Caco-2 (cell line): Measurements from ENCODE around the gene TRMT2A. TPM values are rescaled to one million over a fixed set of nuclear protein-coding genes. Genes with fewer than 3 reads are reported as not detected.

Experiments used
- BruUV-seq: library from RNA; stranded (reverse); fragments of 400-500 nt; replicated peaks from 2 replicates; lab custom pipeline; 2021; lab: Mats Ljungman, UMichigan
- CTCF ChIA-PET: fragments of 300-600 bp; sonication (Branson Sonifier 250); formaldehyde crosslinking; loops from one replicate; lab custom pipeline; 2022; ENCODE audit warnings: antibody characterized with exemption; lab: Charles Lee
- POLR2A ChIA-PET: fragments of 300-600 bp; sonication (Branson Sonifier 250); formaldehyde crosslinking; loops from one replicate; lab custom pipeline; 2022; ENCODE audit warnings: antibody characterized with exemption; lab: Charles Lee
- DNase-seq, 2 experiments: peaks; one replicate each; pipeline versions ENCODE4 v3.0.0 to v3.0.0-alpha.2; 2020 to 2022
- H3K27me3 ChIP-seq: replicated peaks from 2 replicates; pipeline ENCODE4 v1.6.0; 2011; ENCODE audit warnings: low read length; ENCODE audit not compliant: control insufficient read depth, insufficient read depth
- H3K36me3 ChIP-seq: 2 replicates; pipeline ENCODE4 v1.5.1; 2011; ENCODE audit warnings: low read length; ENCODE audit not compliant: control insufficient read depth, insufficient read depth
- H3K4me1 ChIP-seq: fragments of 250-450 bp; sonication (Bioruptor Pico); 2 replicates; pipeline ENCODE4 v1.5.1; 2020; ENCODE audit warnings: mild to moderate bottlenecking
- H3K4me3 ChIP-seq: 2 replicates; pipeline ENCODE4 v1.5.1; 2011; ENCODE audit warnings: low read depth, mild to moderate bottlenecking, control low read depth, low read length
- H3K9me3 ChIP-seq: fragments of 250-450 bp; sonication (Bioruptor Pico); 2 replicates; pipeline ENCODE4 v1.5.1; 2020; ENCODE audit warnings: mild to moderate bottlenecking, moderate library complexity
- H3K27ac Mint-ChIP-seq: one replicate; pipeline ENCODE4 v1.8.0; 2022; ENCODE audit warnings: mixed read lengths; ENCODE audit not compliant: unreplicated experiment
- H3K27me3 Mint-ChIP-seq: one replicate; pipeline ENCODE4 v1.8.0; 2022; ENCODE audit warnings: mixed read lengths; ENCODE audit not compliant: insufficient read depth, unreplicated experiment
- H3K36me3 Mint-ChIP-seq: one replicate; pipeline ENCODE4 v1.8.0; 2022; ENCODE audit warnings: mild to moderate bottlenecking, mixed read lengths; ENCODE audit not compliant: insufficient read depth, unreplicated experiment
- H3K4me1 Mint-ChIP-seq: one replicate; pipeline ENCODE4 v1.8.0; 2022; ENCODE audit warnings: low read depth, mixed read lengths; ENCODE audit not compliant: unreplicated experiment
- H3K4me3 Mint-ChIP-seq: one replicate; pipeline ENCODE4 v1.8.0; 2022; ENCODE audit warnings: mild to moderate bottlenecking, moderate library complexity, mixed read lengths; ENCODE audit not compliant: unreplicated experiment
- H3K9me3 Mint-ChIP-seq: one replicate; pipeline ENCODE4 v1.8.0; 2022; ENCODE audit warnings: mixed read lengths; ENCODE audit not compliant: unreplicated experiment
- CTCF ChIP-seq, 2 experiments: fragments of 200-600 bp in 1 of 2; IDR thresholded peaks; 1 replicate in 1 of 2; 2 replicates in 1 of 2; pipeline versions ENCODE4 v1.5.1 to v1.8.0; 2011 to 2022; ENCODE audit warnings: antibody characterized with exemption in 1 of 2, control low read depth in 1 of 2, inconsistent platforms in 1 of 2, low read depth in 1 of 2, low read length in 1 of 2, mild to moderate bottlenecking in 1 of 2, moderate library complexity in 1 of 2; ENCODE audit not compliant: insufficient read depth in 1 of 2, severe bottlenecking in 1 of 2, unreplicated experiment in 1 of 2
- intact Hi-C: fragments of 100-400 bp; cut with micrococcal nuclease; formaldehyde crosslinking; loops from one replicate; pipeline ENCODE4 v1.10.0; 2022; ENCODE audit not compliant: unreplicated experiment
- total RNA-seq: library from RNA; stranded (reverse); gene quantifications from 2 replicates; pipeline ENCODE4 v1.2.3, GENCODE V29; 2022

Gene TRMT2A
- total RNA-seq, 1 experiment from 2014 or later = 41.1 TPM

- no peaks in the 10 kb centered on the region for H3K9me3 ChIP-seq
Observed at GRCh38 chr22:20105456-20106204, 11.4 kb downstream of the TRMT2A start.

DNA sequence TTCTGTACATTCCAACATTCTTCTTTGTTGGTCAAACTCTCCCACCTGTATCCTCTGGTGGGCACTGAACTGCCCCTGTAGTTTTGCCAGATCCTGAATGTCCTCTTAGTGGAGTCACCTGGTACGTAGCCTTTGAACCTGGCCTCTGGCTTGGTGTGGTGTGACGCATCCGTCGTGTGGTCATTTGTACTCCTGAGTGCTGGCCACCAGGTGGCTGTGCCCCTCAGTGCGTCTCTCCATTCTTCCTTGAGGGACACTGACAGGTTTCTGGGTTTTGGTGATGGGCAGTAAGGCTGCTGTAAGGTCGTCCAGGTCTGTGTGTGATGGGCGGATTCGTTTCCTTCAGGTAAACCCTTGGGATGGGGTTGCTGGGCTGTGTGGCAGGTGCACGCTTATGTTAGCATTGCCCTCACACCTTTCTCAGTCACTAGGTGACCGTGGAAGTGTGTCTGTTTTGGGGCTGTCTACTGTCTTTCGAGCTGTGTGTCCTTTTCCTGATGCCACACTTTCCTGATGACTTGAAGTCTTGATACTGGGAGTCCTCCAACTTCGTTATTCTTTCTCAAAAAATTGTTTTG, 14.7 kb downstream of the TRMT2A start:
- H3K4me1 ChIP-seq = no peaks in the 10 kb centered on the region
- no peak for DNase-seq
- intact Hi-C loops = no loop called here
- H3K4me3 Mint-ChIP-seq = no peak overlapping the region
- H3K36me3 Mint-ChIP-seq = peaks cover 85% of the 10 kb centered on the region
- H3K4me3 ChIP-seq = no peak overlapping the region
- H3K27me3 ChIP-seq = no peaks in the 10 kb centered on the region
- no peaks in the 10 kb centered on the region for H3K9me3 ChIP-seq
- H3K36me3 ChIP-seq = peaks cover 16% of the 10 kb centered on the region
- no peaks in the 10 kb centered on the region for H3K9me3 Mint-ChIP-seq
- POLR2A ChIA-PET = no interaction called here
- H3K27me3 Mint-ChIP-seq = no peaks in the 10 kb centered on the region
- no TSS peak for BruUV-seq
- H3K27ac Mint-ChIP-seq = no peak overlapping the region
- no peaks in the 10 kb centered on the region for H3K4me1 Mint-ChIP-seq
- CTCF ChIA-PET = interaction anchor here (0.8 kb wide), 1 partner anchor 13 kb away, joined by 3 read pairs; no protein-coding TSS in a partner anchor
- TF ChIP-seq CTCF (IDR thresholded peaks at IDR 0.05; ENCODE audit: insufficient read depth in 1 of 2, low read depth in 1 of 2, low read length in 1 of 2, severe bottlenecking in 1 of 2, unreplicated experiment in 1 of 2) = peak; percentile 11 to 34

More at GRCh38 chr22:20105456-20106204, 11.4 kb downstream of the TRMT2A start:
- CTCF ChIA-PET = no interaction called here
- Mint-ChIP-seq H3K36me3 (peaks cover 85% of the 10 kb centered on the region), H3K4me1 (no peaks in the 10 kb centered on the region), H3K4me3 (no peak overlapping the region), H3K27ac (peak overlapping the region; percentile 67), H3K27me3 (no peaks in the 10 kb centered on the region), H3K9me3 (no peaks in the 10 kb centered on the region)
- DNase-seq = no peak
- POLR2A ChIA-PET = no interaction called here
- H3K4me3 ChIP-seq = no peak overlapping the region
- H3K36me3 ChIP-seq = peaks cover 15% of the 10 kb centered on the region
- BruUV-seq = no TSS peak
- H3K4me1 ChIP-seq = no peaks in the 10 kb centered on the region
- intact Hi-C loops = no loop called here
- H3K27me3 ChIP-seq = no peaks in the 10 kb centered on the region
- TF ChIP-seq CTCF (IDR thresholded peaks at IDR 0.05; ENCODE audit: insufficient read depth in 1 of 2, low read depth in 1 of 2, low read length in 1 of 2, severe bottlenecking in 1 of 2, unreplicated experiment in 1 of 2) = no peak

DNA sequence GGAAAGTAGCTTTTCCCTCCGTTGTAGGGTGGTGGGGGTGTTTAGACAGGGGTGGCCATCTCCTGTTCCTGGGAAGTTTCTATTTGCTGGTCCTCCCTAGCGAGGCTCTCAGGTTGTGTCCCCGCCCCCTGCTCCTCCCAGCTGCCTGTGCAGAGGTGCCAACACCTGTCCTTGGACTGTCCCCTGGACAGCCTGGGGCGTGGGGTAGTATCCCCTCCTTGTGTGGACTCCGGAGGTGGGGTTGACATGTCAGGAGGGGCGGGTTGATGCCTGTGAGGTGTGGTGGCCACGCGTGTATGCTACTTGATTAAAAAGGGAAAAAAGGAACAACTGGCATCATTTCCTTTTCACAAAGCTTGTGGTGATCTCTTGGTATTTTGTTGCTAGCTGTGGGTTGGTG, 15.4 kb downstream of the TRMT2A start:
- Histone ChIP-seq H3K4me1 (no peaks in the 10 kb centered on the region), H3K9me3 (no peaks in the 10 kb centered on the region), H3K36me3 (peaks cover 15% of the 10 kb centered on the region), H3K27me3 (no peaks in the 10 kb centered on the region), H3K4me3 (no peak overlapping the region)
- ChIA-PET POLR2A (no interaction called here), CTCF (no interaction called here)
- peaks cover 86% of the 10 kb centered on the region for H3K36me3 Mint-ChIP-seq
- H3K9me3 Mint-ChIP-seq = no peaks in the 10 kb centered on the region
- H3K27ac Mint-ChIP-seq = no peak overlapping the region
- no TSS peak for BruUV-seq
- no peaks in the 10 kb centered on the region for H3K4me1 Mint-ChIP-seq
- intact Hi-C loops = no loop called here
- no peak overlapping the region for H3K4me3 Mint-ChIP-seq
- no peak for TF ChIP-seq CTCF (IDR thresholded peaks at IDR 0.05; ENCODE audit: insufficient read depth in 1 of 2, low read depth in 1 of 2, low read length in 1 of 2, severe bottlenecking in 1 of 2, unreplicated experiment in 1 of 2)
- DNase-seq = no peak
- H3K27me3 Mint-ChIP-seq = no peaks in the 10 kb centered on the region
